A673 (cell line): ENCODE measurements around the gene KLK2. TPM values are rescaled to one million over a fixed set of nuclear protein-coding genes. Genes with fewer than 3 reads are reported as not detected.
"Not testable (repeated sequence)": the region's sequence is repeated elsewhere in the genome, so short reads cannot be mapped to it uniquely, and the experiment has no call there.

ENCODE experiments used
- BruUV-seq: library from RNA; stranded (reverse); fragments of 400-500 nt; replicated peaks from 2 replicates; lab custom pipeline; 2021; lab: Mats Ljungman, UMichigan
- CTCF ChIA-PET: fragments of 300-600 bp; sonication (Branson Sonifier 250); formaldehyde crosslinking; loops from one replicate; lab custom pipeline; 2022; ENCODE audit warnings: antibody characterized with exemption; lab: Charles Lee
- POLR2A ChIA-PET: fragments of 300-600 bp; sonication (Branson Sonifier 250); formaldehyde crosslinking; loops from one replicate; lab custom pipeline; 2022; ENCODE audit warnings: antibody characterized with exemption; ENCODE audit not compliant: low non-redundant PET; lab: Charles Lee
- DNase-seq: peaks from one replicate; pipeline ENCODE4 v3.0.0-alpha.2; 2015; ENCODE audit warnings: low spot score
- H3K27ac ChIP-seq: fragments of 200-600 bp; sonication (generic); 2 replicates; pipeline ENCODE4 v1.5.1; 2016; ENCODE audit warnings: mixed run types, low read depth, mild to moderate bottlenecking, mixed read lengths, antibody characterized with exemption, low read length; ENCODE audit not compliant: poor library complexity, severe bottlenecking
- H3K27me3 ChIP-seq: fragments of 200-600 bp; sonication (generic); replicated peaks from 2 replicates; pipeline ENCODE4 v1.6.1; 2017; ENCODE audit warnings: mixed run types, low read depth, mild to moderate bottlenecking, mixed read lengths, antibody characterized with exemption, low read length; ENCODE audit not compliant: insufficient read depth, poor library complexity
- H3K36me3 ChIP-seq: fragments of 200-600 bp; sonication (generic); 2 replicates; pipeline ENCODE4 v1.6.1; 2016; ENCODE audit warnings: mixed run types, mild to moderate bottlenecking, mixed read lengths, antibody characterized with exemption, low read length; ENCODE audit not compliant: insufficient read depth, poor library complexity, severe bottlenecking
- H3K4me1 ChIP-seq: fragments of 200-600 bp; sonication (generic); 2 replicates; pipeline ENCODE4 v1.6.1; 2017; ENCODE audit warnings: mixed run types, mild to moderate bottlenecking, mixed read lengths, antibody characterized with exemption, low read length; ENCODE audit not compliant: insufficient read depth, poor library complexity, severe bottlenecking
- H3K4me3 ChIP-seq: fragments of 200-600 bp; sonication (generic); 2 replicates; pipeline ENCODE4 v1.5.1; 2016; ENCODE audit warnings: low read depth, mixed run types, mild to moderate bottlenecking, mixed read lengths, low read length; ENCODE audit not compliant: poor library complexity, severe bottlenecking
- H3K9me3 ChIP-seq: fragments of 200-600 bp; sonication (generic); 2 replicates; pipeline ENCODE4 v1.6.1; 2016; ENCODE audit warnings: mixed run types, low read depth, mild to moderate bottlenecking, mixed read lengths, antibody characterized with exemption, low read length; ENCODE audit not compliant: poor library complexity, severe bottlenecking
- CTCF ChIP-seq: fragments of 300-800, 200-600 bp; sonication (generic); conservative IDR thresholded peaks from 2 replicates; pipeline ENCODE4 v1.5.1; 2017; ENCODE audit warnings: low read depth, mild to moderate bottlenecking, antibody characterized with exemption, low read length, moderate library complexity, mixed read lengths
- EZH2 ChIP-seq: fragments of 200-600 bp; sonication (generic); IDR thresholded peaks from 2 replicates; pipeline ENCODE4 v1.6.1; 2017; ENCODE audit warnings: borderline replicate concordance, low read depth, mild to moderate bottlenecking, mixed read lengths, antibody characterized with exemption, low read length; ENCODE audit not compliant: poor library complexity, severe bottlenecking
- intact Hi-C: fragments of 100-400 bp; cut with micrococcal nuclease; formaldehyde crosslinking; loops from one replicate; pipeline ENCODE4 v1.10.0; 2022; ENCODE audit not compliant: unreplicated experiment
- total RNA-seq: library from RNA; stranded (reverse); gene quantifications from 2 replicates; pipeline ENCODE4 v1.2.3, GENCODE V29; 2021

The KLK2 gene
- total RNA-seq, 1 experiment from 2014 or later: not detected

GRCh38 chr19:50893047-50893736, 20.0 kb downstream of the KLK2 start:
- intact Hi-C loops: no loop called here
- Histone ChIP-seq H3K27me3 (peaks cover 6% of the 10 kb centered on the region), H3K4me3 (no peak overlapping the region), H3K9me3 (no peaks in the 10 kb centered on the region), H3K4me1 (no peaks in the 10 kb centered on the region), H3K36me3 (no peaks in the 10 kb centered on the region), H3K27ac (no peak overlapping the region)
- no TSS peak for BruUV-seq
- CTCF ChIA-PET: interaction anchor here (0.6 kb wide), 1 partner anchor 69 kb away, joined by 6 read pairs; no protein-coding TSS in a partner anchor
- POLR2A ChIA-PET: interaction anchor here (0.6 kb wide), 1 partner anchor 553 kb away, joined by 3 read pairs; no protein-coding TSS in a partner anchor
- DNase-seq: peak; percentile 39
- peak; percentile 44 for TF ChIP-seq CTCF
- no peak for TF ChIP-seq EZH2

- intact Hi-C loops: no loop called here
- ChIA-PET POLR2A (no interaction called here), CTCF (no interaction called here)
- no peaks in the 10 kb centered on the region for H3K9me3 ChIP-seq
- H3K36me3 ChIP-seq: no peaks in the 10 kb centered on the region
- TF ChIP-seq CTCF: no peak
- TF ChIP-seq EZH2: no peak
- H3K4me1 ChIP-seq: no peaks in the 10 kb centered on the region
- no peak overlapping the region for H3K27ac ChIP-seq
- no TSS peak for BruUV-seq
- peaks cover 8% of the 10 kb centered on the region for H3K27me3 ChIP-seq
- no peak overlapping the region for H3K4me3 ChIP-seq
- no peak for DNase-seq
Measured at GRCh38 chr19:50894478-50895356, 21.5 kb downstream of the KLK2 start.

- H3K4me1 ChIP-seq, DNase-seq, BruUV-seq, H3K9me3 ChIP-seq, H3K27ac ChIP-seq, H3K36me3 ChIP-seq, POLR2A ChIA-PET, intact Hi-C loops, H3K27me3 ChIP-seq, H3K4me3 ChIP-seq: not testable (repeated sequence)
- CTCF ChIA-PET: interaction anchor here (0.7 kb wide), 1 partner anchor 244 kb away, joined by 3 read pairs; no protein-coding TSS in a partner anchor
Measured at GRCh38 chr19:50896089-50896590, 22.9 kb downstream of the KLK2 start.
